Measurements from ENCODE around the gene PLSCR4.
"Not testable (repeated sequence)": the region's sequence is repeated elsewhere in the genome, so short reads cannot be mapped to it uniquely, and the experiment has no call there.

The PLSCR4 gene

GRCh38 chr3:146246526-146246925 lies 4.4 kb downstream of the PLSCR4 start:
- no peak for DNase-seq

- no peak for DNase-seq
These were observed 7.3 kb downstream of the PLSCR4 start for GRCh38 chr3:146243559-146243958.

- DNase-seq, result no peak
These were observed 9.2 kb downstream of the PLSCR4 start for GRCh38 chr3:146241523-146242240.

- DNase-seq, result no peak
These were observed 17.4 kb downstream of the PLSCR4 start for GRCh38 chr3:146233487-146233886.

- DNase-seq, result no peak
These were observed 23.4 kb downstream of the PLSCR4 start for GRCh38 chr3:146227486-146227885.

GRCh38 chr3:146226881-146227280 lies 24.0 kb downstream of the PLSCR4 start:
- DNase-seq, result no peak

- not testable (repeated sequence) for DNase-seq
These were observed 25.4 kb downstream of the PLSCR4 start for GRCh38 chr3:146225458-146225857.

- DNase-seq, result no peak
These were observed 27.2 kb downstream of the PLSCR4 start for GRCh38 chr3:146223401-146224373.

- DNase-seq, result no peak
These were observed 28.5 kb downstream of the PLSCR4 start for GRCh38 chr3:146222204-146223046.

- no peak for DNase-seq
These were observed 29.6 kb downstream of the PLSCR4 start for GRCh38 chr3:146221276-146221675.

- peak; percentile 47 to 51 for DNase-seq
These were observed 31.7 kb downstream of the PLSCR4 start for GRCh38 chr3:146218880-146219866.

GRCh38 chr3:146217324-146217723 lies 33.6 kb downstream of the PLSCR4 start:
- no peak for DNase-seq

GRCh38 chr3:146214493-146214892 lies 36.4 kb downstream of the PLSCR4 start:
- DNase-seq, result no peak

GRCh38 chr3:146209371-146209770 lies 41.5 kb downstream of the PLSCR4 start:
- no peak for DNase-seq

- DNase-seq, result no peak
These were observed 47.1 kb downstream of the PLSCR4 start for GRCh38 chr3:146203776-146204175.

- no peak for DNase-seq
These were observed 50.3 kb downstream of the PLSCR4 start for GRCh38 chr3:146200461-146201220.

- DNase-seq, result no peak
These were observed 51.1 kb downstream of the PLSCR4 start for GRCh38 chr3:146199762-146200161.

- no peak for DNase-seq
These were observed 54.1 kb downstream of the PLSCR4 start for GRCh38 chr3:146196789-146197188.

GRCh38 chr3:146195605-146196004 lies 55.3 kb downstream of the PLSCR4 start:
- no peak for DNase-seq

GRCh38 chr3:146195030-146195429 lies 55.9 kb downstream of the PLSCR4 start:
- no peak for DNase-seq

- no peak for DNase-seq
These were observed 59.9 kb downstream of the PLSCR4 start for GRCh38 chr3:146191051-146191450.
